GM10847 (cell line): ENCODE data around the gene FGF2.

Experiments
- POLR2A ChIP-seq: IDR thresholded peaks from 2 replicates; pipeline ENCODE4 v1.6.1; 2011; ENCODE audit not compliant: insufficient read length; ENCODE audit errors: extremely low read depth

Gene FGF2

GRCh38 chr4:122898370-122899150 is 71.9 kb downstream of the FGF2 start:
- TF ChIP-seq POLR2A: no peak

DNA sequence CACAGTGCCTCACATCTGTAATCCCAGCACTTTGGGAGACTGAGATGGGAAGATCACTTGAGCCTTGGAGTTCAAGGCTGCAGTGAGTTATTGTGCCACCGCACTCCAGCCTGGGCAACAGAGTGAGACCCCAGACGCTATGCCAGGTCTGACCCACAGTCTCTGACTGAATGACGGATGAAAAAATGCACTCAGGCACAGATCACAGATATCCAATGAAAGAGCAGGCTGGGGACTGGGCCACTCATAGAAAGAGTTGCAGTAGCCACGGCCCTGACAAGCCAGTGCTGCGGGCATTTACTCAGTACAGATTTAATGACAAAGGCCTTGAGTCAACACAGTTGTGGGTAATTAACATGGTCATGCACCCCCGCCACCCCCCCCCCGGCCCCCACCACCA is 73.1 kb downstream of the FGF2 start:
- no peak for TF ChIP-seq POLR2A

DNA sequence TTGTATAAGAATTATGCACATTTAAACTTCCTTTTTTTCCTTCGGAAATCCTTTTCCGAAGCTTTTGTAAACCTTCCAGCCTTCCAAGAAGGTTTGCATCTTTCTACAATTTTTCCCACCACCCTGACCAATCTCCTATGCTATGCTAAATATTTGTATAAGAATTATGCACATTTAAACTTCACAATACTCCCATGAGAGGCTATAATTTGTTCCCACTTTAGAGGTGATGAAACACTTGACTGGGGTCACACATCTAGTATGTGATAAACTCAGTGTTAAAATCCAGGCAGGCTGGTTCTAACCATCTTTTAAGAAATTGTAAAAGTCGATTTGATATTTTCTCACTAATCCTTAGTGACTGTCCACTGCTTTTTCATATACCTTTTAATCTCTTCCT is 73.7 kb downstream of the FGF2 start:
- TF ChIP-seq POLR2A: no peak

DNA sequence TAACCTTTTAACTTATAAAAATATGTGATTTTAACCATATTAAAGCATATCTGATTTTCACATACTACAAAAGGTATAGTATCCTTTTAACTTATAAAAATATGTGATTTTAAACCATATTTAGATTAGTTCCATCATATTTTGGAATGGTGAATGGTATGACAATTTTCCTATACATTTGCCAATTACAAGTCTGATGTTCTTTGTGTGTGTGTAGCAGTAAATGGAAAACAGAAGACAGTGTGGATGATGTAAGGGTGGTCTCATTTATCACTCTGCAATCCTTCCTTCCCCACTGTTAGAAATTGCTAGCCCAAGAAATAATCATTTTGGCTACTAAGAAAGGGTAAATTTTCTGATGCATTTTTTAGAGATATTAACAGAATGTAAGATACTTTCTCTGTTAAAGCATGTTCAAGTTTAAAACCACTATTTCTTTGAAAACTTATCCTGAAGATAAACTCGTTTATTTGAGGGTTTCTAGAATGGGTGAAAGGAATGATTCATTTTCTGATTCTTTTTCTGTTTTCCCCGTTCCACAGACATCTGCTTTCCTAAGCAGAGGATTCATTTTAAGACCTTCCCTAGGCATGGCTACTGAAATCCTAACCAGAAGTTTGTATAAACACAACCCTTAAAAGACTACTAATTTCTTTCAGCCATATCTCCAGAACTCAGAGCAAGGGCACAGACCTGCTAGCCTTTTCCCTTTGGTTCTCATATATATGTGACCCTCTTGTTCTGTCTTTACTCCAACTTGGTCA is 74.8 kb downstream of the FGF2 start:
- no peak for TF ChIP-seq POLR2A

DNA sequence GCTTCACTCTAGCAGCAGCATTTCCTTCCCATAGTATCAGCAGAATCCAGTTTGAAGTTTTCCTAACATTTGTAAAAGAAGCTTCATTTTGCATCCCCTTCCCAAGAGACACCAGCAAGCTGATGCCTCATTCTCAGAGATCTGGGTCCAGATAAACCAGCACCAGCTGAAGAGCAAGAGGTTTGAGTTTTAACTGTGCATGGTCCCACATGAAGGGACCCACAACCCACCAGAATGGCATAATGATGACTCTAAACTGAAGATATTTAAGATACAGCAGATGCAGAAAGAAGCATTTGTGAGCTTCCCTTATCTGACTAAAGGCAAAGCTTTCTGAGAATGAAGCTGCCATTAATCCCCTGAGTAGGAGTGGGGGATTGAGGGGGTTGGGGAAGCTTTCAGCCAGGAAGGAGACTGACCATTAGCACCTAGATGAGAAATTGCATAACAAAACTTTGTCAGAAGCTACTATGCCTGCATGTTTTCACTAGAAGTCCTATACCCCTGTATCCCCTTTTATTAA is 77.2 kb downstream of the FGF2 start:
- no peak for TF ChIP-seq POLR2A

GRCh38 chr4:122906859-122907305 is 80.3 kb downstream of the FGF2 start:
- no peak for TF ChIP-seq POLR2A

DNA sequence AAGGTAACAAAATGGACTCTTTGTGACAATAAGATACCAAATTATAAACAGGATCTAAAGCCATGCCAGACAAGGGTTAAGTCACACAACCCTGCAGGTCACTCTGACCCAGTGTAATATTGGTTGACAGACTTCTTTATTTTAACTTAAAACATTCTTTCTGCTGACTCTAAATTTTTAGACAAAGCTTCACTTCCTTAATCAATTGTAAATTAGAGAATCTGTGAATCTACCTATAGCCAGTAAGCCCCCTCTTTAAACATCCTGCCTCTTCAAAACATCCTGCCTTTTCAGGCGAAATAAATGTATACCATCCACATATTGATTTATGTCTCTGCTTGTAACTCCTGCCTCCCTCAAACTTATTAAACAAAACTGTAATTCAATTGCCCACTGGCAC is 81.6 kb downstream of the FGF2 start:
- no peak for TF ChIP-seq POLR2A

DNA sequence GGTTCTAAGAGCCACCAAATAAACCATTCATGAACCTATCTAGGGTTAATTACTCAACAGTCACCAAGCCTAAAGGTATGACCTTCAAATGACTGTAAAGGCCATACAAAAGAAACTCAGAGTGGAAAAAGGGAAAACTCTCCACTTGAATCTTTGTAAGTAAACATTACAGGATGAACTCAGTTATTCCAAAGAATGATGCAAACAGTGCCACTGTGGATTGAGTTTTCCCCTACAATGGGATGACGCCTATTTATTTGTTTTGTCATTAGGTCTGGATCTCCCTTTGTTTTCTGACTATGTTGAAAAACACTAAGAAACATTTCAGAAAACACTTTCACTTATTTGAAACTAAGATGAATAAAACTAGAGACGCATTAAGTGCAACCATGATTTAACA is 83.1 kb downstream of the FGF2 start:
- TF ChIP-seq POLR2A: no peak

- TF ChIP-seq POLR2A: no peak
Observed at GRCh38 chr4:122911588-122911987, 85.0 kb downstream of the FGF2 start.

DNA sequence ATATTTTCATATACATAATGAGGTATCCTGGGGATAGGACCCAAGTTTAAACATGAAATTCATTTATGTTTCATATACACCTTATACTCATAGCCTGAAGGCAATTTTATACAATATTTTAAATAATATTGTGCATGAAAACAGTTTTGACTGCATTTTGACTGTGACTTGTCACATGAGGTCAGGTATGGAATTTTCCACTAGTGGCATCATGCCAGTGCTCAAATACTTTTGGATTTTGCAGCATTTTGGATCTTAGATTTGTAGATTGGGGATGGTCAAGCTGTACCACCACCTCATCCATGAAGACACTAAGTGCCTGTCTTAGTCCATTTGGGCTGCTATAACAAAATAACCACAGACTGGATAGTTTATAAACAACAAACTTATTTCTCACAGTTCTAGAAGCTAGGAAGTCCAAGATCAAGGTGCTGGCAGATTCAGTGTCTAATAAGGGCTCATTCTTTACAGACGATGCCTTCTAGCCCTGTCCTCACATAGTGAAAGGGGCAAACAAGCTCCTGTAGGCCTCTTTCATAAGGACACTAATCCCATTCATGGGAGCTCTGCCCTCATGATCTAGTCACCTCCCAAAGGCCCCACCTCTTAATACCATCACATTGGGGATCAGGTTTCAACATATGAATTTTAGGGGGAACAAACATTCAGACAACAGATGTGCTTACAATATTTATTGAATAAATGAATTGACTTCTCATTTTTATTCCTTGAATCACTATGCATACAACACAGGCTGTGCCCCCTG is 86.4 kb downstream of the FGF2 start:
- TF ChIP-seq POLR2A: no peak

DNA sequence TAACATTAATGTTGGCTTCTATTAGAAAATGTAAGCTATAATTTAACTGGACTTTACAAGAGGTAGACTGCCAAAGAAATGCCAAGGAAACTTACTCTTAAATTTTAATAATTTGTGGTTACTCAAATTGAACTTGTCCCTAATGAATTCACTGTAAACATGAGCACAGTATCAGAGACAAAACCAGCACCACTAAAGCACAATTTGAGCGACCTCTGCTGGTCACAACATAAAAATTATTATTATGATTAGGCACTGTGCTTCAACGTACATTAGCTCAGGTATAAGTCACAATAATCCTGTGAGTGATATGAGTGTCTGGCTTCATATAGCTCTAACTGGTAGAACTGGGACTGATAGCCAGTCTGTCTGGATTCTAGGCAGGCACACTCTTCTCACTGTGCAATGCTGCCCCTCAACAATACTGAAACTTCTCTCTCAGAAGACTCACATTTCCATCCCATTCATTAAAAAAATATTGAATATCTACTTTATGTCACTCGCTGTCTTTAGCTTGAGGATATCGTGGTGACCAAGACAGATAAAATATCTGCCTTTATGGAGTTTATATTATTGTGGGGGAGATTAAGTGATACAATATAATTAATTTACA is 87.8 kb downstream of the FGF2 start:
- TF ChIP-seq POLR2A: no peak

DNA sequence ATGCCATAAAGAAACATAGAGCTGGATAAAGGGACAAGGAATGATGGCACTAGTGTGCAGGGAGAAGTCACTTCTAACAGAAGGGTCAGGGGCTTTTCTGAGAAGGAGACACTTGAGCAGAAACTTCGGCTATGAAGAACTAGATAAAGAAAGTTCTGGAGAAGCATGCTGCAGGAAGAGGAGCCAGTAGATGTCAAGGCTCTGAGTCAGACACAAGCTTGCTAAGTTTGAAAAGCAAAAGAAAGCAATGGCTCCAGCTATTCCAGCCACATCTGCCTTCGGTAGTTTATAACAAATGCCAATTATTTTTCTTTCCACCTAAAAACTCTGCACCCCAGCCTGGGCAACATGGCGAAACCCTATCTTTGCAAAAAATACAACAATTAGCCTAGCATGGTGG is 88.3 kb downstream of the FGF2 start:
- TF ChIP-seq POLR2A: no peak

GRCh38 chr4:122917731-122918130 is 91.1 kb downstream of the FGF2 start:
- TF ChIP-seq POLR2A: no peak

GRCh38 chr4:122920473-122920872 is 93.8 kb downstream of the FGF2 start:
- no peak for TF ChIP-seq POLR2A

DNA sequence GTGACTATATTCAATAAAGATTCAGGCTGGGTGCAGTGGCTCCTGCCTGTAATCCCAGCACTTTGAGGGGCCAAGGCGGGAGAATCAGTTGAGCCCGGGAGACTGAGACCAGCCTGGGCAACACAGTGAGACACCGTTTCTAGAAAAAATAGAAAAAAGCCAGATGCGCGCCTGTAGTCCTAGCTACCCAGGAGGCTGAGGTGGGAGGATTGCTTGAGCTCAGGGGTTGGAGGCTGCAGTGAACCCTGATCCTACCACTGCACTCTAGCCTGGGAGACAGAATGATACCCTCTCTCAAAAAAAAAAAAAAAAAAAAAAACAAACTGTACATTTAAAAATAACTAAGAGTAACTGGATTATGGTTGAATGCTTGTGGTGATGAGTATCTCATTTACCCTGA is 94.7 kb downstream of the FGF2 start:
- no peak for TF ChIP-seq POLR2A
